ENCODE measurements around the gene REC8.

DNA sequence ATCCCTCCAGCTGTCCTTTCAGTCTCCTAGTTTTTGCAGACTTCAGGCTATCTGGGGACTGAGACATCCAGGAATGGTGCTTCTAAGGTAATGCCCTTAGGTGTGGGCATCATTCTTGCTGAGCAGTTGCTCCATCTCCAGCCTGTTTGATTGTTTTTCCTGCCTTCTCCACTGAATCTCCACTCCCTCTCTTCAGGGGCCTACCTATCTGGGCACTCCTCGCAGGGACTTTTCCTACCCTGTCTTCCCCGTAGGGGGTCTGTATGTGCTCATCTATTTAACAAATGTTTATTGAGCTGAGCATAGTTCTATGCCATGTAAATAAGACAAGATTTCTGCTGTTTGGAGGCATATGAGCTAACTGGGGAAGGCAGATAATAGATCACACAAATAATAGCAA, 38.9 kb upstream of the REC8 start:
- TF ChIP-seq POLR2A (IDR thresholded peaks at IDR 0.05; ENCODE audit: low read depth, low read length) (no peak), MAFK (IDR thresholded peaks at IDR 0.05; ENCODE audit: low read depth, low read length) (no peak), RAD21 (IDR thresholded peaks at IDR 0.05; ENCODE audit: low read length) (no peak), CEBPB (IDR thresholded peaks at IDR 0.05; ENCODE audit: low read depth, low read length) (no peak), SMC3 (IDR thresholded peaks at IDR 0.05; ENCODE audit: low read depth, low read length) (no peak), MAZ (IDR thresholded peaks at IDR 0.05; ENCODE audit: borderline replicate concordance, low read depth, low read length) (no peak), FOS (IDR thresholded peaks at IDR 0.05; ENCODE audit: low read depth, low read length) (no peak), RFX5 (IDR thresholded peaks at IDR 0.05; ENCODE audit: low read depth, low read length) (no peak), BHLHE40 (IDR thresholded peaks at IDR 0.05; ENCODE audit: low read depth, low read length) (no peak), CHD1 (IDR thresholded peaks at IDR 0.05; ENCODE audit: low read depth, low read length) (no peak)
- TF ChIP-seq, protein P1, sequence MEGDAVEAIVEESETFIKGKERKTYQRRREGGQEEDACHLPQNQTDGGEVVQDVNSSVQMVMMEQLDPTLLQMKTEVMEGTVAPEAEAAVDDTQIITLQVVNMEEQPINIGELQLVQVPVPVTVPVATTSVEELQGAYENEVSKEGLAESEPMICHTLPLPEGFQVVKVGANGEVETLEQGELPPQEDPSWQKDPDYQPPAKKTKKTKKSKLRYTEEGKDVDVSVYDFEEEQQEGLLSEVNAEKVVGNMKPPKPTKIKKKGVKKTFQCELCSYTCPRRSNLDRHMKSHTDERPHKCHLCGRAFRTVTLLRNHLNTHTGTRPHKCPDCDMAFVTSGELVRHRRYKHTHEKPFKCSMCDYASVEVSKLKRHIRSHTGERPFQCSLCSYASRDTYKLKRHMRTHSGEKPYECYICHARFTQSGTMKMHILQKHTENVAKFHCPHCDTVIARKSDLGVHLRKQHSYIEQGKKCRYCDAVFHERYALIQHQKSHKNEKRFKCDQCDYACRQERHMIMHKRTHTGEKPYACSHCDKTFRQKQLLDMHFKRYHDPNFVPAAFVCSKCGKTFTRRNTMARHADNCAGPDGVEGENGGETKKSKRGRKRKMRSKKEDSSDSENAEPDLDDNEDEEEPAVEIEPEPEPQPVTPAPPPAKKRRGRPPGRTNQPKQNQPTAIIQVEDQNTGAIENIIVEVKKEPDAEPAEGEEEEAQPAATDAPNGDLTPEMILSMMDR (conservative IDR thresholded peaks at IDR 0.05; ENCODE audit: low read depth, low read length), result no peak
- TF ChIP-seq, protein P2, sequence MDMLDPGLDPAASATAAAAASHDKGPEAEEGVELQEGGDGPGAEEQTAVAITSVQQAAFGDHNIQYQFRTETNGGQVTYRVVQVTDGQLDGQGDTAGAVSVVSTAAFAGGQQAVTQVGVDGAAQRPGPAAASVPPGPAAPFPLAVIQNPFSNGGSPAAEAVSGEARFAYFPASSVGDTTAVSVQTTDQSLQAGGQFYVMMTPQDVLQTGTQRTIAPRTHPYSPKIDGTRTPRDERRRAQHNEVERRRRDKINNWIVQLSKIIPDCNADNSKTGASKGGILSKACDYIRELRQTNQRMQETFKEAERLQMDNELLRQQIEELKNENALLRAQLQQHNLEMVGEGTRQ (IDR thresholded peaks at IDR 0.05; ENCODE audit: low read depth, low read length), result no peak
